ENCODE data around the gene MATCAP1. TPM values are rescaled to one million over a fixed set of nuclear protein-coding genes. Genes with fewer than 3 reads are reported as not detected.

Gene MATCAP1
- total and polyA plus RNA-seq, 2 of the 8 experiments (the other 6 are each of a cell fraction or from before 2014, with no cell fraction given), result 22.9 to 27.5 TPM

DNA sequence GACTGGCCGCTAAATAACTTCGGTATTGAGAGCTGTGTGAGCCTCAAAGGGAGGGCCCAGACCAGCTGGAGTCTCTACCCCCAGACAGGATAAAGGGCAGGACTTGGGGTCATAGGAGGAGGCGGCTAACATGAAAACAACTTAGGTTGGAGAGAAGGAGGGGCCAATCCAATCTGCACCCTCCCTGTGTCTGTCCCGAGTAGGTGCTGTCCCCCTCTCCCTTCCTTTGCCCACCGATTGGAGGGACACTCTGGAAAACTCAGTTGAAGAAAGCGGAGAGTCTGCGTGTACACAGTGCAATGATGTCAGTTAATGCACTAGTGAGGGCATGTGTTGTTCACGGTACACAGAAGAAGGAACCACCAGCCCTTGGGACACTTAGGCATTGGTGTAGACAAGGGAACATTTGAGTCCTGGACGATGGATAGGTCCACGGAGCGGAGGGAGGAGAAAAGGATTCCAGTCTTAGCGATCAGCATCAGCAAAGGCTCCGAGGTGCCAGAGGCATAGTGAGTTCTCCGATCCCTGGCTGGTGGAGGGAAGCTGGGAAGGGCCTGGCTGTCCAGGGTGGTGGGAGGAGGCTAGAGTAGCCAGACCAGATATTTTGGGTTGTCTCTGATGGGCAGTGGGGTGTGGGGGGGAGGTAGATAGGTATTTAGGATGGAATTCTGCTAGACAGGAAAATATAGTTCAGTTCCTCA is 12.7 kb downstream of the MATCAP1 start (continued):
- peak; percentile 71 for TF ChIP-seq EZH2 (IDR thresholded peaks at IDR 0.05; ENCODE audit: low read depth, low read length, severe bottlenecking)
- TF ChIP-seq RNF2 (IDR thresholded peaks at IDR 0.05; ENCODE audit: borderline replicate concordance, low read depth, low read length, missing control alignments, poor library complexity, severe bottlenecking), result peak; percentile 37
- 0 out of 4 replicates have a peak, but pooled peaks of 1 of the 2 experiments have one; percentile 21 for TF ChIP-seq SIN3A (conservative IDR thresholded peaks at IDR 0.05 in 1 of 2, IDR thresholded peaks at IDR 0.05 in 1 of 2; ENCODE audit: low read depth in 1 of 2, low read length in 2 of 2)
